Measurements from ENCODE around the gene SEMA4D. TPM values are rescaled to one million over a fixed set of nuclear protein-coding genes. Genes with fewer than 3 reads are reported as not detected.

SEMA4D gene
- total RNA-seq, 4 donors from 2014 or later: 1.5 to 27.8 (median 11.6) TPM

DNA sequence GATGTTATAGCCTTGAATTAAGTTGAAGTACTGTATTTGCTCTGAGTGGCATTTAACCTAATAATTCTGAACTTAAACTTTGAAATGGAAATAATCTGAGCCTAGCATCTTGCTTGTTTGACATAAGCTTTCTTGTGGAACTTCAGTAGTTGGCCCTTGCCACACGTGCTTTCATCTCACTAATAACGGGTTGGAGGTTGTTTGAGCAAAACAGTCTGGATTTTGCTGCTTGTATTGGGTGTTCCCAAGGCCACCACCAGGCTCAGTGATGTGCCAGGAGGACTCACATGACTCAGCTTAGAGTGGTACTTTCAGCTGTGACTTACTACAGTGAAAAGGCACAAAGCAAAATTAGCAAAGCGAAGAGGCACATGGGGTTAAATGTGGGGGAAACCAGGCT lies 143.9 kb downstream of the SEMA4D start:
- H3K36me3 ChIP-seq: no peaks in the 10 kb centered on the region
- no peaks in the 10 kb centered on the region for H3K9me3 ChIP-seq
- H3K27me3 ChIP-seq: no peaks in the 10 kb centered on the region
- H3K4me1 ChIP-seq: no peaks in the 10 kb centered on the region
- no peak overlapping the region for H3K4me3 ChIP-seq
- no peak overlapping the region for H3K27ac ChIP-seq
- DNase-seq: no peak
- intact Hi-C loops (cut with DNase I; ENCODE audit: low total_unique reads): no loop called here
- TF ChIP-seq, protein P1, sequence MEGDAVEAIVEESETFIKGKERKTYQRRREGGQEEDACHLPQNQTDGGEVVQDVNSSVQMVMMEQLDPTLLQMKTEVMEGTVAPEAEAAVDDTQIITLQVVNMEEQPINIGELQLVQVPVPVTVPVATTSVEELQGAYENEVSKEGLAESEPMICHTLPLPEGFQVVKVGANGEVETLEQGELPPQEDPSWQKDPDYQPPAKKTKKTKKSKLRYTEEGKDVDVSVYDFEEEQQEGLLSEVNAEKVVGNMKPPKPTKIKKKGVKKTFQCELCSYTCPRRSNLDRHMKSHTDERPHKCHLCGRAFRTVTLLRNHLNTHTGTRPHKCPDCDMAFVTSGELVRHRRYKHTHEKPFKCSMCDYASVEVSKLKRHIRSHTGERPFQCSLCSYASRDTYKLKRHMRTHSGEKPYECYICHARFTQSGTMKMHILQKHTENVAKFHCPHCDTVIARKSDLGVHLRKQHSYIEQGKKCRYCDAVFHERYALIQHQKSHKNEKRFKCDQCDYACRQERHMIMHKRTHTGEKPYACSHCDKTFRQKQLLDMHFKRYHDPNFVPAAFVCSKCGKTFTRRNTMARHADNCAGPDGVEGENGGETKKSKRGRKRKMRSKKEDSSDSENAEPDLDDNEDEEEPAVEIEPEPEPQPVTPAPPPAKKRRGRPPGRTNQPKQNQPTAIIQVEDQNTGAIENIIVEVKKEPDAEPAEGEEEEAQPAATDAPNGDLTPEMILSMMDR (IDR thresholded peaks at IDR 0.05): no peak
- TF ChIP-seq POLR2A (IDR thresholded peaks at IDR 0.05): no peak

DNA sequence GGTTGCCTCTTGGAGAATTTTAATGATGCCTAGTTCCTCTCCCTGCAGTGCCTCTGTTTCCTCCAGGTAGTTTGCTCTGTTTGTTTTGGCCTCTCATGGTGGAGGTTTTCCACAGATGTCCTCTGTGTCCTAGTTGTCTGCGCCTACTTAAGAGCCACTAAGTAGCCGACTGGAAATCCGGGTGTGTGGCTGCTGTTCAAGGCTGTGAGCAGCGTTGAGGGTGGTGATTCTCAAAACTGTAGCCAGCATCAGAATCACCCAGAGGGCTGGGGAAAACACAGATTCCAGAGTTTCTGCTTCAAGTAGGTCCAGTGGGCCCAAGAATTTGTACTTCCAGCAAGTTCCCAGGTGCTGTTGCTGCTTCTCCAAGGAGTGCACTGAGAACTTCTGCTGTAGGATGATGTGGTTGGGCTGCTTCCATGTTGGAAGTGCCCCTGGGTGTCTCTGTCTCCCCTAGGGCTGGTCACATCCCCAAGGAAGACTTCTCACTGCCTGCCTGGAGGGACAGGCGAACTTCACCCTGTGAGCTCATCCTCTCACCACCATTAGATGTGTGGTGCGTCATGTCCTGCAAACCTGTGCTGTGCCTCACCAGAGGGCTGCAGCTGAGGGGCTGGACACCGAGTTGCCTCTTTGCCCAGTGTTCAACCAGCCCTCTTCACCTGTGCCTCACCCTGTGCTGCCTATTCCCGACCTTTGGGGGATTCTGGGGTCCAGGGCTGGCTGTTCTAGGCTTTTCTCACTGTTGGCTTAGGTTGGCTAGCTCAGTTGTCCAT lies 144.9 kb downstream of the SEMA4D start:
- TF ChIP-seq POLR2A (IDR thresholded peaks at IDR 0.05): no peak
- TF ChIP-seq, protein P1 (IDR thresholded peaks at IDR 0.05): no peak
- Histone ChIP-seq H3K4me3 (no peak overlapping the region), H3K27me3 (no peaks in the 10 kb centered on the region), H3K9me3 (no peaks in the 10 kb centered on the region), H3K27ac (no peak overlapping the region), H3K4me1 (no peaks in the 10 kb centered on the region), H3K36me3 (no peaks in the 10 kb centered on the region)
- no peak for DNase-seq
- intact Hi-C loops (cut with DNase I; ENCODE audit: low total_unique reads): no loop called here

DNA sequence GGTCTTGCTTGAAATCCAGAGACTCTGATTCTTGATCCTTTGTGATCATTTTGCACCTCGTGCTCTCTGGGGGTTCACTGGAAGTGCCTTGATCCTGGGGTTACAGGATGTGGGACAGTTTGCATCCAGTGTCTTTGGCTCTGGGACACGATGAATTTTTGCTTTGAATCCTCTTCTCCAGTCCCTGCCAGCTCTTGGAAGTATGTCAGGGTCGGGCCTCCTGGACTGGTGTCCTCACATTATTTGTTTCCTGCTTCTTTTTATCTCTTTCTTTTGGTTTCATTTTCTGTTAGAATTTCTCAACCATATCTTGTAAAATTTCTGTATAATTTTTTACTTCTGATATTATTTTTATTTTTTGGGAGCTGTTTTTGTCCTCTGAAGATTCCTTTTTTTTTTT lies 145.5 kb downstream of the SEMA4D start:
- intact Hi-C loops (cut with DNase I; ENCODE audit: low total_unique reads): no loop called here

DNA sequence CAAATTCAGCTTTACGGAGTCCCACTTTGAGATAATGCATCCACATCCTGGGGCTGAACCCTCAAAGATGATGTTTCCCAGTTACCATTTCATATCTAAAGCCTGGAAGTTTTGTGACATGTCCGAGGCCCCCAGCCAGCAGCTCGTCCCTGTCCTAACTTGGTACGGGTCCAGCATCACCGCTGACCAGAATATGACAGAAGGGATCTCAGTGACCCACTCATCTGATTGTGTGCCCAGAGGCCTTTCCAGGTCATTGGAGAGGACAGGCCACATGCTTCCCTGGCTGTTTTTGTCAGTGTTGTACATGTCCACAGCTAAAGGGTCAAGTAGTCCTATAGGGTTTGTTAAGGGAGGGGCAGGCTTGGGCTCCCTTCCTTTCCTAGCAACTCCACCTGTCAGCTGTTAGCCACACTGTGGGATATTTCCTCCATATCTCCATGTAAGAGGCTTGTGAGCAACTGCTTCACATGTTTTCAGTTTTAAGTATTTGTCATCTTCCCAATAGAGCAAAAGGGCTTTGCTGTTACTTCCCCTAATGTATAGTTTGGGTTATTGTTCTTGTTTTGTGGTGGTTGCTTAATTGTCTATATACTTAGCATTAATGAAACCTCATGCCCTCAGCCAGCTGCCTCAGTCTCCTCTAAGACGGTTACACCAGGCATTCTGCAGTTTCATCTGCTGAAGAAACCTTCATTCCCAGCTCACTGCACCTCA lies 146.2 kb downstream of the SEMA4D start:
- no peaks in the 10 kb centered on the region for H3K27me3 ChIP-seq
- no peak for DNase-seq
- TF ChIP-seq, protein P1 (IDR thresholded peaks at IDR 0.05): no peak
- TF ChIP-seq POLR2A (IDR thresholded peaks at IDR 0.05): no peak
- H3K9me3 ChIP-seq: no peaks in the 10 kb centered on the region
- H3K27ac ChIP-seq: no peak overlapping the region
- intact Hi-C loops (cut with DNase I; ENCODE audit: low total_unique reads): no loop called here
- H3K4me1 ChIP-seq: no peaks in the 10 kb centered on the region
- H3K36me3 ChIP-seq: no peaks in the 10 kb centered on the region
- no peak overlapping the region for H3K4me3 ChIP-seq

More for the DNA sequence above, 145.5 kb downstream of the SEMA4D start:
- Histone ChIP-seq H3K9me3 (no peaks in the 10 kb centered on the region), H3K4me3 (no peak overlapping the region), H3K36me3 (no peaks in the 10 kb centered on the region), H3K4me1 (no peaks in the 10 kb centered on the region), H3K27me3 (no peaks in the 10 kb centered on the region), H3K27ac (no peak overlapping the region)
- no peak for DNase-seq
- TF ChIP-seq, protein P1 (IDR thresholded peaks at IDR 0.05): no peak
- TF ChIP-seq POLR2A (IDR thresholded peaks at IDR 0.05): no peak

DNA sequence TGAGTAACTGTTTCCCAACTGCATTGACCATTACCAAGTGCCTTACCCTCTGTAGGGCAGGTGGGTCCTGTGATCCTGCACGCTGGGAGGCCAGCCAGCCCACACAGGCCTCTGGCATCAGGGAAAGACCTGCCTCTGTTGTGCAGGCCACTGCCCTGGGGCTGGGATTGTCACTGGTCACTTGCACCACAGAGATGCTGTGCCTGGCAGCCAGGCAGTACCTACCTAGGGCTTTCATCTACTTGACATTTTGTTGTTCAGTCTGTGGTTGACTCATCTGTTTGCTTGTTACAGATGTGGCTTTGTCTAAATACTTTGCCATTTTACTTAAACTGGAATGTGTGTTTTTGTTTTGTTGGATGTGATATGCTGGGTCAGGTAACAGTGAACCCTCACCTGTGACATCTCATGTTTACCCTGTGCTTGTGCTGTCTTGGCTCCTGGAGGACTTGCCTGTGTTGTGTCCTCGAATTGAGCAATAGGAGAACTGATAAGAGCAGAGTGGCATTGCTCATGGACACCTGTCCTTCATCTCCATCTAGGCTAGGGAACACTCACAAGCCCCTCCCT lies 146.8 kb downstream of the SEMA4D start:
- no peak overlapping the region for H3K27ac ChIP-seq
- no peak for DNase-seq
- no peaks in the 10 kb centered on the region for H3K36me3 ChIP-seq
- intact Hi-C loops (cut with DNase I; ENCODE audit: low total_unique reads): no loop called here
- H3K4me3 ChIP-seq: no peak overlapping the region
- no peaks in the 10 kb centered on the region for H3K4me1 ChIP-seq
- H3K9me3 ChIP-seq: no peaks in the 10 kb centered on the region
- TF ChIP-seq, protein P1 (IDR thresholded peaks at IDR 0.05): no peak
- TF ChIP-seq POLR2A (IDR thresholded peaks at IDR 0.05): no peak
- H3K27me3 ChIP-seq: no peaks in the 10 kb centered on the region

Measured in uterus (tissue), 4 donors.